ENCODE data around the gene LARP4B.

DNA sequence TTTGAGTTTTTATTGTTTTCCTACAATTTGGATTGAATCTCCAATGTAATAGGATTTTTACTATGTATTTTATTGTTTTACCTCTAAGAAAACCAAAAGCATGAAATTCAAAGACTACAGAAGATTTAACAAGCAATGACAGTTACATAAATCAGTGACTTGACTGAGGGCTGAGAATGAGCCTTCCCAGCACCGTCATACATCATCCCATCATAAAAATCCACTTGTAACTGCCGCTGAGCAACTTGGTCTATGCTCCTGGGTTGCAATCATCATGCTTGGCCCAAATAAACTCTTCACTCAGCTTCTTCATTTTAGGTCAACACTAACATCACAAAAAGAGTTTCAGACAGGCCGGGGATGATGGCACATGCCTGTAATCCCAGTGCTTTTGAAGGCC lies 13.5 kb downstream of the LARP4B start:
- TF ChIP-seq CTCF (IDR thresholded peaks at IDR 0.05; ENCODE audit: poor library complexity, severe bottlenecking): no peak
- no peak for TF ChIP-seq RAD21 (conservative IDR thresholded peaks at IDR 0.05)
- no peak for TF ChIP-seq EP300 (conservative IDR thresholded peaks at IDR 0.05; ENCODE audit: poor library complexity, severe bottlenecking)
- TF ChIP-seq POLR2AphosphoS5 (IDR thresholded peaks at IDR 0.05): no peak
- no peak for TF ChIP-seq MXI1 (conservative IDR thresholded peaks at IDR 0.05; ENCODE audit: poor library complexity, severe bottlenecking)
